ENCODE measurements around the gene CACNG4.
"Not testable (repeated sequence)": the region's sequence is repeated elsewhere in the genome, so short reads cannot be mapped to it uniquely, and the experiment has no call there.

DNA sequence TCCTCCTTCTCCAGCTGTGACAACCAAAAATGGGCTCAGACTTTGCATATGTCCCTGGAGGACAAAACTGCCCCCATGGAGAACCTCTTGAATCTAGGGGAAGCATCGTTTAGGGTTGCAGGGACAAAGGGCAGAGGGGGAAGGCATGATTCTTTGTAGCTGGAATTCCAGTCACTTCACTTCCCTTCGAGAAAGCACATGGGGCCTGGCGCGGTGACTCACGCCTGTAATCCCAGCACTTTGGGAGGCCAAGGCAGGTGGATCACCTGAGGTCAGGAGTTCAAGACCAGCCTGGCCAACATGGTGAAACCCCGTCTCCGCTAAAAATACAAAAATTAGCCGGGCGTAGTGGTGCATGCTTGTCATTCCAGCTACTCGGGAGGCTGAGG, 7.9 kb downstream of the CACNG4 start:
- not testable (repeated sequence) for TF ChIP-seq TCF7L2 (IDR thresholded peaks at IDR 0.05; ENCODE audit: low read depth, low read length)
- TF ChIP-seq, protein P1, sequence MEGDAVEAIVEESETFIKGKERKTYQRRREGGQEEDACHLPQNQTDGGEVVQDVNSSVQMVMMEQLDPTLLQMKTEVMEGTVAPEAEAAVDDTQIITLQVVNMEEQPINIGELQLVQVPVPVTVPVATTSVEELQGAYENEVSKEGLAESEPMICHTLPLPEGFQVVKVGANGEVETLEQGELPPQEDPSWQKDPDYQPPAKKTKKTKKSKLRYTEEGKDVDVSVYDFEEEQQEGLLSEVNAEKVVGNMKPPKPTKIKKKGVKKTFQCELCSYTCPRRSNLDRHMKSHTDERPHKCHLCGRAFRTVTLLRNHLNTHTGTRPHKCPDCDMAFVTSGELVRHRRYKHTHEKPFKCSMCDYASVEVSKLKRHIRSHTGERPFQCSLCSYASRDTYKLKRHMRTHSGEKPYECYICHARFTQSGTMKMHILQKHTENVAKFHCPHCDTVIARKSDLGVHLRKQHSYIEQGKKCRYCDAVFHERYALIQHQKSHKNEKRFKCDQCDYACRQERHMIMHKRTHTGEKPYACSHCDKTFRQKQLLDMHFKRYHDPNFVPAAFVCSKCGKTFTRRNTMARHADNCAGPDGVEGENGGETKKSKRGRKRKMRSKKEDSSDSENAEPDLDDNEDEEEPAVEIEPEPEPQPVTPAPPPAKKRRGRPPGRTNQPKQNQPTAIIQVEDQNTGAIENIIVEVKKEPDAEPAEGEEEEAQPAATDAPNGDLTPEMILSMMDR (IDR thresholded peaks at IDR 0.05) = not testable (repeated sequence)

Measured in Panc1 (cell line).